H4 (cell line): ENCODE results near the gene CDH1. TPM values are rescaled to one million over a fixed set of nuclear protein-coding genes. Genes with fewer than 3 reads are reported as not detected.
A peak's percentile ranks its signal among the peaks of the same experiment; 100 is the strongest.
"Not testable (repeated sequence)": the region's sequence is repeated elsewhere in the genome, so short reads cannot be mapped to it uniquely, and the experiment has no call there.

Source experiments
- DNase-seq: peaks from one replicate; pipeline ENCODE4 v3.0.0-alpha.2; 2015; ENCODE audit warnings: low spot score
- total RNA-seq: library from RNA; depleted of rRNA; stranded (reverse); fragments of >200 nt; shearing (Covaris generic); gene quantifications from 2 replicates; pipeline ENCODE4 v1.2.3, GENCODE V29; 2014; rRNA removed

The CDH1 gene
- total RNA-seq = not detected in 2 replicates

DNA sequence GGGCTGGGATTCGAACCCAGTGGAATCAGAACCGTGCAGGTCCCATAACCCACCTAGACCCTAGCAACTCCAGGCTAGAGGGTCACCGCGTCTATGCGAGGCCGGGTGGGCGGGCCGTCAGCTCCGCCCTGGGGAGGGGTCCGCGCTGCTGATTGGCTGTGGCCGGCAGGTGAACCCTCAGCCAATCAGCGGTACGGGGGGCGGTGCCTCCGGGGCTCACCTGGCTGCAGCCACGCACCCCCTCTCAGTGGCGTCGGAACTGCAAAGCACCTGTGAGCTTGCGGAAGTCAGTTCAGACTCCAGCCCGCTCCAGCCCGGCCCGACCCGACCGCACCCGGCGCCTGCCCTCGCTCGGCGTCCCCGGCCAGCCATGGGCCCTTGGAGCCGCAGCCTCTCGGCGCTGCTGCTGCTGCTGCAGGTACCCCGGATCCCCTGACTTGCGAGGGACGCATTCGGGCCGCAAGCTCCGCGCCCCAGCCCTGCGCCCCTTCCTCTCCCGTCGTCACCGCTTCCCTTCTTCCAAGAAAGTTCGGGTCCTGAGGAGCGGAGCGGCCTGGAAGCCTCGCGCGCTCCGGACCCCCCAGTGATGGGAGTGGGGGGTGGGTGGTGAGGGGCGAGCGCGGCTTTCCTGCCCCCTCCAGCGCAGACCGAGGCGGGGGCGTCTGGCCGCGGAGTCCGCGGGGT is at the start of gene CDH1:
TSS of gene CDH1 (plus strand) at position 247 of the 684 bp plus-strand sequence. CDS start at position 371, 124 bp downstream.
- no peak for DNase-seq

DNA sequence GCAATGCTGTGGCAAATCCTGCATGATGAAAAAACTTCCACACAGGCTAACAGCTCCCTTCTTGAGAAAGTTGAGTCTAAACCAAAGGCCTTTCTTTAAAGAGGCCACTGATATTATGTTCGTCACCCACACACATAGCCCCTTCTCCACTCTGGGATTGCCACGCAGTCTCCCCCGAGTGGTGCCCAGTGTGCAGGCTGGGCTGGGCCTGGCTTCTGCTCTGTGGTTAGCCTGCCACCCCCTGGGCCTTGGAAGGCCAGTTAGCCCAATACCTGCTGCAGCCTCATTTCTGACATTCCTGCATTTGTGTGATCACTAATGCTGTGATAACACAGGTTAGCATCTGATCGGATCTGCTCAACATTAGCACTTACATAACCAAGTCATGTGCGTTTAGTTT is 47.2 kb upstream of the CDH1 start:
- DNase-seq = no peak

DNA sequence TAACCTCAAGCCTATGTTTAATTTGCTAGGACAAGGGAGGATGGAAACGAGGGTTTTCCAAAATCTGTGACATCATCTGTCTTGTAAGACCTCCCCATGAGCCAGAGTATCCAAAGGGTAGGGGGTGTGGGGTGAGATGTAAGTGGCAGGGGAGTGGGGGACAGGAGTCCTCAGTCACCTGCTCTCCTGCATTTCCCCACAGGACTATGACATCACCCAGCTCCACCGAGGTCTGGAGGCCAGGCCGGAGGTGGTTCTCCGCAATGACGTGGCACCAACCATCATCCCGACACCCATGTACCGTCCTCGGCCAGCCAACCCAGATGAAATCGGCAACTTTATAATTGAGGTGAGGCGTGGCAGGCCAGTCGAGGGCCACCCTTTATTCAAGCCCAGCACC is 41.5 kb upstream of the CDH1 start:
- DNase-seq = no peak

DNA sequence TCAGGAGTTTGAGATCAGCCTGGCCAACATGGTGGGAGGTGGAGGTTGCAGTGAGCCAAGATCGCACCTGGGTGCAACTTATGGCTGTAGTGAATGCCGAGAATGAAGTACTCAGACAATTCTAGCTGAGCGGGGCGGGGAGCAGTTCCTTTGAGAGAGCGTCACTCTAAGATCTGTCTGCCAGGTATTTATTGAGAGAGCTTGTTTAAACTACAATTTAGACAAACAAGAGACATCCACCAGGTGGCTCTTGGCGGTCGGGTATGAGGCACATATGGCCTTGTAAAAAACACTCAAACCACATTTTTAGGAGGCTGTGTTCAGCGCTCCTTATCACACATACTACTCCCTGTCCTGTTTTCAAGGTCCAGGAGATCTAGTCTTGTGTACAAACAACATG is 40.6 kb upstream of the CDH1 start:
- no peak for DNase-seq

DNA sequence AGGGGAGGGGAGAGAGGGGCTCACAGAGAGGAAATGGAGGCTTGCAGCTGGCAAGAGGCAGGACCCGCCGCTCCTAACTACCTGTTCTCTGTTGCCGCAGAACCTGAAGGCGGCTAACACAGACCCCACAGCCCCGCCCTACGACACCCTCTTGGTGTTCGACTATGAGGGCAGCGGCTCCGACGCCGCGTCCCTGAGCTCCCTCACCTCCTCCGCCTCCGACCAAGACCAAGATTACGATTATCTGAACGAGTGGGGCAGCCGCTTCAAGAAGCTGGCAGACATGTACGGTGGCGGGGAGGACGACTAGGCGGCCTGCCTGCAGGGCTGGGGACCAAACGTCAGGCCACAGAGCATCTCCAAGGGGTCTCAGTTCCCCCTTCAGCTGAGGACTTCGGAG is 39.0 kb upstream of the CDH1 start:
- DNase-seq = no peak

DNA sequence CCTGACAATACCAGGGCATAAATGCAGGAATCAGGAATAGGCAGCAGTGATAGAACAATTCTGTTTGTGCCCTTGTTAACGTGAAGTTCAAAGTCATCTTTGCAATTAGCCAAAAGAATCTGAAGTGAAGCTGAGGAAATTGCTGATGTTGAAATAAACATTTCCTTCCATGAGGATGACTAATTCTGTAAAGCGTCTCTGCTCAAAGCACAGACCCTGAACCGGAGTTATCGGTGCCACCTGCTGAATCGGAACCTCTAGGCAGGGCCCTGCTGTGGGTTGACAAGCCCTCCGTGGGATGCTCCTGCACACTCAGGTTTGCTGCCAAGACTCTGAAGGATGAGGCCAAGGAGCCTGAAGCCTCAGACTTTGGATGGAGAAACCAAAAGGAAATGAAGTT is 37.0 kb upstream of the CDH1 start:
- DNase-seq = no peak

DNA sequence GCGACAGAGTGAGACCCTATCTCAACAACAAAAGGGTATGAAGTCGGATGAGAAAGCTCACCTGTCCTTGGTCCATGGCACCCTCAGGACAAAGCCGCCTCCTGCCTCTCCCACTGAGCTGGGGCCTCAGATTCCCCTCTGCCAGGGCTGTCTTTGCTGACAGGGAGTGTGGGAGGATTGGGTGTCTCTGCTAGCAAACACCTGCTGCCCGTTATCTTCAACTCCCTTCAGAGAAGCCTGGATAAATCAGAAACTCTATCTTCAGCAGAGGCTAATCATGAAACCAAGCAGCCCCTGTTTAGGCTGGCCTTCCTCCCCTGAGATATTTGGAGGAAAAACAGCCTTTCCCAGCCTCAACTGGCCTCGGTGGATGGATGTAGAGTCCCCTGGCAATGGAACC is 36.3 kb upstream of the CDH1 start:
- no peak for DNase-seq

DNA sequence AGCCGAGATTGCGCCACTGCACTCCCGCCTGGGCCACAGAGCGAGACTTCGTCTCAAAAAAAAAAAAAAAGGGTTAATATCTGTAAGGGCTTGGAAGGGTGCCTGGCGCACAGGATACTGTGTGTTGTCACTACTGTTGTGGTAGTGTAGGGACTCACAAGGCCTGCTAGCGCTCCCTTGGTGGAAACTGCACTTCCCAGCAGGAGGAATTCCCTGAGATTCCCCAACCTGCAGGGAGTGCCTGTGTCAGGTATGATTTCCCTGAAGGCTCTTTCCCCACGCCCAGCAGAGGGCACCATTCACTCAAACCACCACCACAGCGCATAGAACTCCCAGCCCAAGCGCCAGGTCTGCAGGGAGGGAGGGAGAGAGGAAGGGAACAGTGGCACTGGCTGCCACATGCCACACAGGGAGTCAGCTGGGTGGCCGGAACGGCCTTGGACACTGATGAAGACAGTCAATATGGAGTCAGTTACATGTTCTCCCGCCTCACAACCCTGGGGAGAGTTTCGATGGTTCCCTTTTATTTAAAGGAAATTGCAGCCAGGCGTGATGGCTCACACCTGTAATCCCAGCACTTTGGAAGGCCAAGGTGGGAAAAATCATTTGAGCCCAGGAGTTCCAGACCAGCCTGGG is 32.7 kb upstream of the CDH1 start:
- peak; percentile 82 for DNase-seq

DNA sequence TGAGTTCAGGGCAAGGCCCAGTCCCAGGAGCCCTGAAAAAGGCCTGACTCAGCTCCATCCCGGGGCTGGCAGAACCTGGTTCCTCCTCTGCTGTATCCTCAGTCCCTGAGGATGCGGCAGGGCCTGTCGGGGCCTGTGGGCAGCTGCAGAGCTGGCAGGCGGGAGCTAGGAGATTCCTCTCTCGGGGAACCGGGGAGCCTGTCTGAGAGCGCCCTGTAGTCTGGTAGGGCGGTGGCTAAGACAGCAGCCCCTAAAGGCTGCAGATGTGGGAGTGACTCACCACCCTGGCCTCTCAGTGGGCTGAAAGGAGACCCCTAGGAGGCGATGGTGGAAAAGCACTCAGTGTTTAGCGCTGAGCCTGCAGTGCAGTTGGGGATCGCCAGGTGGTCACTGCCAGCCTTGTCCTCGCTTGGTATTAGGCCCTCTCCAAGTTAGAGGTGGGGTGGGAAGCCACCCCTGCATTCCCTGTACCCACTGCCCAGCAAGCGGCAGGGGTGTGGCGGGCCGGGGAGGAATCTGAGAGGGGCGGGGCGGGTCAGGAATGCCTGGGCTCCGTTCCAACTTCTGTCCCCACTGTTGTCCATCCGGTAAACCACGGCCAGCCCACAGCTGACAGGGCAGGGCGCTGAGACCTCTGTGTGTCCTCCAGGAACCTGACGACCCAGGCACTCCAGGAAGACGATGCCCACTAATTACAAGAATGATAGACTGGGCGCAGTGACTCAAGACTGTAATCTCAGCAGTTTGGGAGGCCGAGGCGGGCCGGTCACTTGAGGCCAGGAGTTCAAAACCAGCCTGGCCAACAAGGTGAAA is 29.5 kb upstream of the CDH1 start:
- DNase-seq = peak; percentile 84

DNA sequence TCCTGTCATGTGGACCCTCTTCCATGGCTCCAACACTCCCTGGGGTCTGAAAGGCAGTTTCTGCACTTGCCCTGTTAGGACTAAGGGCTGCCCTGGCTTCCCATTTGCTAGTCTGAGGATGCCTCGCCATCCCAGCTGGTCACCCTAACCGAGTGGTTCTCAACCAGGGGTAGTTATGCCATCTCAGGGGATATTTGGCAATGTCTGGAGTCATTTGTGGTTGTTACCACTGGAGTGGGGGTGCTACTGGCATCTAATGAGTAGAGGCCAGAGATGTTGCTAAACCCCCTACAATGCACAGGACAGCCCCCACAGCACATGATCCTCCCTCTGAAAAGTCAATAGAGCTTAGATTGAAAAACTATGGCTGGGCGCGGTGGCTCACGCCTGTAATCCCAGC is 26.9 kb upstream of the CDH1 start:
- DNase-seq = no peak

DNA sequence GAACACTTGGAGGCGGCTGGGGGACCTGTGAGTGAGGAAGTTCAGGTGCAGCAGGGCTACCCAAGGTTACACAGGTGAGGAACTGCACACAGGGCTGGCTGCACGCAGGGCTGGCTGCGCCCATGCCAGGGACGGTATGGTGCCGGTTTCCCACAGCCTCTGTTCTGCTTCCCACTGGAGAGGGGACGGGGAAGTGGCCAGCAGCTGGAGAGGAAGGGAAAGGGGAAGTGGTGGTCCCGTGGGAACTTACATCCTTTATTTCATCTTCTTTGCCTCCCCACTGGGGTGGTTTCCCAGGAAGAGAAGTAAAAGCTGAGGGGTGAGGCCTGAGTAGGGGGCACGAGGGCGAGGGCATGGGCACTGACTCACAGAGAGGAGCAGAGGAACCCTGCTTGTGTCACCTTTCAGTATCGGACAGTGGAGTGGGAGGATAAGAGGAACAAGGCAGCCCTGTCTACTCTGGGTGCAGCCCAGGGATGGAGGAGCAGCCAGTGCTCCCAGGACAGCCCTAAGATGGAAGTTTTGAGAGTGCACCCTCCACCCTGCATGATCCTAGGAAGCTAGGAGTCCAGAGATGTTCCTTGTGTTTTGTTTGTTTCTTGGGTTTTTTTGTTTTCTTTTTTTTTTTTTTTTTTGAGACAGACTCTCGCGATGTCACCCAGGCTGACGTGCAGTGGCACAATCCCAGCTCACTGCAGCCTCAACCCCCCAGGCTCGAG is 25.5 kb upstream of the CDH1 start:
- no peak for DNase-seq

DNA sequence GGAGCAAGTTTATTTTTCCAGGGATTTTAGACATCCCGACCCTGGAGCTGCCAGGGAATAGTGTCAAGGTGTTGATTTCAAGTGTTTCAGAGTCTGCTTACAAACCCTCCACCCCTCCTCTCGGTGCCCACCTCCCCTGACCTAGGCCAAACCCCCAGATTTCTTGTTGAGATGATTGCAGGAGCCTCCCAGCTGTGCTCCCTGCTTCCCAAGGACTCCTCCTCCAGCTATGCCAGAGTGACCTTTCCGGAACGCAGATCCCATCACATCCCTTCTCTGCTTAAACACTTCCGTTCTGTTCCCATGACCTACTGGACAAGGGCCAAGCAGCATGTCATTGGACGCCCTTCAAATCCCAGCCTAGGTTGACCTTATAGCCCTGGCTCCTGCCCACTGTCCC is 23.7 kb upstream of the CDH1 start:
- no peak for DNase-seq

DNA sequence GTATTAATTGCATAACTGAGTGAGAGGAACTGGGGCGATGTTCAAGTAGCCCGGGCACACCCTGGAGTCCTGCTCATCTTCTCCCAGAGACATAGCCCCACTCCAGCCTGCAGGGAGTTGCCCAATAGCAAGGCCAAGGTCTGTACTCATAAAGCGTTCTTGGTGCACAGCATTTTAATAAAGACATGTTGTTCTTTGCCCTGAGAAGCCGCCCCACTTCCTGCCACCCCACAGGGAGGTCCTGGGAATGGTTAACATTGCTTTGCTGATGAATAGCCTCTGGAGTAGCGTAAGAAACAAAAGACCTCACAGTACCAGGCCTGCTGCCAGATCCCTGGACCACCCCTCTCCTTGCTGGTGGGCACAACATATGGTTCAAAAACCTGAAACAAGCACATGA is 21.6 kb upstream of the CDH1 start:
- no peak for DNase-seq

DNA sequence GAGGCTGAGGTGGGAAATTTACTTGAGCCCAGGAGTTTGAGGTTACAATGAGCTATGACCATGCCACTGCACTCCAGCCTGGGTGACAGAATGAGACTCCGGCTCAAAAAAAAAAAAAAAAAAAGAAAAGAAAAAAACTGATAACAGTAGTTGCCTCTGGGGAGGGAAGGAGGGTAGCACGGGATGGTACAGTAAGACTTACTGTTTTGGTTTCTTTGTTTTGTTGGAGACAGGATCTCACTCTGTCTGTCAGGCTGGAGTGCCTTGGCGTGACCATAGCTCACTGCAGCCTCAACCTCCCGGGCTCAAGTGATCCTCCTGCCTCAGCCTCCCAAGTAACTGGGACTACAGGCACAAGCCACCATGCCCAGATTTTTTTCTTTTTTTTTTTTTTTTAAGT is 20.6 kb upstream of the CDH1 start:
- not testable (repeated sequence) for DNase-seq

DNA sequence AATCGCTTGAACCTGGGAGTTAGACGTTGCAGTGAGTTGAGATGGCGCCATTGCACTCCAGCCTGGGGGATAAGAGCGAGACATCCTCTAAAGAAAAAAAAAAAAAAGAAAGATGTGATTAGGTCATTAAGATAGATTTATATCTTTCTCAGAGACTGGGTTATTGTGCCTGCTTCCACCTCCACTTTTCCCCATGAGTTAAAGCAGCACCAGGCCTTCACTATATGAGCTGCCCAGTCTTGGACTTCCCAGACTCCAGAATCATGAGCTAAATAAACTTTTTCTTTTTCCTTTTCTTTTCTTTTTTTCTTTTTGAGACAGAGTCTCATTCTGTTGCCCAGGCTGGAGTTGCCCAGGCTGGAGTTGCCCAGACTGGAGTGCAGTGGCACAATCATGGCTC is 19.4 kb upstream of the CDH1 start:
- DNase-seq = no peak

DNA sequence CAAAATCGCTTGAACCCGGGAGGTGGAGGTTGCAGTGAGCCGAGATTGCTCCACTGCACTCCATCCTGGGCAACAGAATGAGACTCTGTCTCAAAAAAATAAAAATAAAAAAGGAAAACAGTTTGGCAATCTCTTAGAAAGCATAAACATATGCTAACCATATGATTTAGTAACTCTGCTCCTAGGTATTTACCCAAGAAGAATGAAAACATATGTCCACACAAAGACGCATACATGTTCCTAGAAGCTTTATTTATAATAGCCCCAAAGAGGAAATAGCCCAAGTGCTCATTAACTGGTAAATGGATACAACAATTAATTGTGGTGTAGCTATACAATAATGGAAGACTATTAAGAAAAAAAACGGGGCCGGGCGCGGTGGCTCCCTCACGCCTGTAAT is 18.5 kb upstream of the CDH1 start:
- no peak for DNase-seq

DNA sequence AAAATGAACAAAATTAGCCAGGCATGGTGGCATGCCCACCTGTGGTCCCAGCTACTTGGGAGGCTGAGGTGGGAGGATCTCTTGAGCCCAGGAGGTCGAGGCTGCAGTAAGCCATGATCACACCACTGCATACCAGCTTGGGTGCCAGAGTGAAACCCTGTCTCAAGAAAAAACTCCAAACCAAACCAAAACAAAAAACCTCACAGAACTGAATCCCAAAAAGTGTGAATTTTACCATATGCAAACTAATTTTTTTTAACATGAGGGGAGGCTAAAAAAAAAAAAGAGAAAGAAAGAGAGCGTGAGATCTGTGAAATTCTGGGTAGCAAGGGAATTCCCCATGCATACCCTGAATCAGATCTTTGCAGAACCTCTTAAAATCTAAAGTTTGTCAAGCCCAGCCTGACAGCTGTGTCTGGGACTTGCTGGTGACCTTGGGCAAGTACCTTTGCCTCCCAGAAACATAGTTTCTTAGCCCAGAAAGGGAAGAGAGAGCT is 17.1 kb upstream of the CDH1 start:
- no peak for DNase-seq

DNA sequence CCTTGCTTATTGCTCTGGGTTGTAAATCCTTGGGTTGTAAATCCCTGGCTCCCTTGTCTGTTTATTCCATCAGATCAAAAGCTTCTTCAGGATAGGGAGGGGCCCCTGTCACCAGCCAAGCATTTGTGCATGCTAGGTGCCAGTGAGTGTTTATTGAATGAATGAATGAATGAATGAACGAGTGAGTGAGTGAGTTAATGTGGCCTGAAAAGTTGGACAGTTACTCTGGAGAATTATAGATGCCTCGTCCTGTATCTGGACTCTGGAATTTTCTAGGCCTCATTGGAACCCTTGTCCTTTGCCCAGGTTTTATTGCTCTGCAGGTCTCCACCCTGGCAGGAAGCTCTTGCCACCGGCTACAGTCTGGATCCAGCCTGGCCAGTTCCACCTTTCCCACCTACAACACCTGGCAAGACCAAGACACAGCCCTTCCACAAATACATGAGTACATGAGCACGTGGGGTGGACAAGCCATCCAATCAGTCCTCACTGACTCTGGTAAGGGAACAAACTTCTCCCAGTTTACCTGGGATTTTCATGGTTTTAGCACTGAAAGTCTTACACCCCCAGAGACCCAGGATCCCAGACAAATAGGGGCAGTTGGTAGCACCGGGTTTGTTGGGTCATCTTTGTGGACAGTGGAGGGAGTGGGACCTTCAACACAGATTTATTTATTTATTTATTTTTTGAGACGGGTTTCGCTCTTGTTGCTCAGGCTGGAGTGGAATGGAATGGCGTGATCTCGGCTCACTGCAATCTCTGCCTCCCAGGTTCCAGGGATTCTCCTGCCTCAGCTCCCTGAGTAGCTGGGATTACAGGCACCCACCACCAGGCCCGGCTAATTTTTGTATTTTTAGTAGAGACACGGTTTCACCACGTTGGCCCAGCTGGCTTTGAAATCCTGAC is 14.7 kb upstream of the CDH1 start:
- no peak for DNase-seq

DNA sequence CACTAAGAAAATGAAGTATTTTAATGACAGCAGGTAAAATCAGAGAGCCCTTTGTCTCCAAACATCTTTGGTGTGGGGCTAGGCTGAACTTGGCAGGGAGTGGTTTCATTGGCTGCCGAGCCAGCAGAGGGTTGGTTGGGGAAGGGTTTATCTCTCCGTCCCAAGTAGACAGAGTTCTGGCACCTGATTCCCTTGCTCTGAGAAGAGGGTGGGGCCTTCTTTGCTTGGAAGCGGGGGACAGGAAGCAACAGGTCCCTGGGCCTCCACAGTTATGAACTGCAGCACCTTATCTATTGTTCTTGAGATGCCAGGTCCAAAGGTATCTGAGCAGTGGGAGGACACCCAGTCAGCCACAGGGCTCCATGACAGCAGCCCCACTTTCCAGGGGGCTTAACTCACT is 12.3 kb upstream of the CDH1 start:
- no peak for DNase-seq

DNA sequence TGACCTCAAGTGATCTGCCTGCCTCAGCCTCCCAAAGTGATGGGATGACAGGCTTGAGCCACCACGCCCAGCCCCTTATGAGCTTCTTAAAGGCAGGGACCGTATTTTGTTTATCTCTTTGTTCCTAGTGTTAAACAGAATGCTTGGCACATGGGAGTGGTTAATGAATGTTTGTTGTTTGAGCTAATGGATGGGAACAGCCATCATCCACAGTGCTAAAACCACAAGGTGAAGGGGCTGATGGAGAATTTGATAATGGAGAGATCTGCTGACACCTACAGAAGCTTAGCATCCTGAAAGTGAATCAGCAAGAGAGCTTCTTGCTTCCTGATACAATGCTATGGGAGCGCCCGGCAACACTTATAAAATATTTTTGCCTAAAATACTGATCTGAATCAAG is 8.6 kb upstream of the CDH1 start:
- DNase-seq = no peak

DNA sequence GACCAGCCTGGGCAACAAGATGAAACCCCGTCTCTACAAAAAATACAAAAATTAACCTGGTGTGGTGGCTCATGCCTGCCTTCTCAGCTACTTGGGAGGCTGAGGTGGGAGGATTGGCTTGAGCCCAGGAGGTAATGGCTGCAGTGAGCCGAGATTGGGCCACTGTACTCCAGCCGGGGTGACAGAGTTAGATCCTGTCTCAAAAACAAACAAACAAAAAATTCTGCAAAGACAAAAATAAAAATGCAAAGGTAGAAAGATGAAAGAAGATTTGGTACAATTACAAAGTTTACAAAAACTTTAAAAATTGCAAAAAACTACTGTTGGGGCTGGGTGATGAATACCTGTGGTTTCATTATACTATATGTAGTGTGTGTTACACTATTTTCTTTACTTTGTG is 5.5 kb upstream of the CDH1 start:
- no peak for DNase-seq
